Kidney tubule cell (primary cell): Measurements from ENCODE around the gene ATF1.
"Not testable (repeated sequence)": the region's sequence is repeated elsewhere in the genome, so short reads cannot be mapped to it uniquely, and the experiment has no call there.

Experiments
- DNase-seq: peaks from one replicate; pipeline ENCODE4 v3.0.0-alpha.2; 2018; ENCODE audit warnings: low spot score

The ATF1 gene

GRCh38 chr12:50753232-50753769 lies 10.6 kb upstream of the ATF1 start:
- no peak for DNase-seq

GRCh38 chr12:50764286-50765094 lies 589 bp downstream of the ATF1 start:
- peak; percentile 44 for DNase-seq

- DNase-seq = peak; percentile 59
These were observed 1.4 kb downstream of the ATF1 start for GRCh38 chr12:50765095-50765911.

- no peak for DNase-seq
These were observed 4.5 kb downstream of the ATF1 start for GRCh38 chr12:50768391-50768790.

- DNase-seq = not testable (repeated sequence)
These were observed 4.9 kb downstream of the ATF1 start for GRCh38 chr12:50768813-50769212.

GRCh38 chr12:50771409-50771808 lies 7.5 kb downstream of the ATF1 start:
- no peak for DNase-seq

GRCh38 chr12:50772470-50772869 lies 8.6 kb downstream of the ATF1 start:
- no peak for DNase-seq

- no peak for DNase-seq
These were observed 9.0 kb downstream of the ATF1 start for GRCh38 chr12:50772877-50773276.

GRCh38 chr12:50775251-50775650 lies 11.3 kb downstream of the ATF1 start:
- no peak for DNase-seq

GRCh38 chr12:50776749-50777728 lies 13.1 kb downstream of the ATF1 start:
- DNase-seq = no peak

GRCh38 chr12:50778663-50779590 lies 15.0 kb downstream of the ATF1 start:
- DNase-seq = no peak

GRCh38 chr12:50780013-50780412 lies 16.1 kb downstream of the ATF1 start:
- no peak for DNase-seq

GRCh38 chr12:50784501-50784900 lies 20.6 kb downstream of the ATF1 start:
- DNase-seq = no peak

- DNase-seq = no peak
These were observed 21.6 kb downstream of the ATF1 start for GRCh38 chr12:50785406-50786001.

GRCh38 chr12:50786498-50787231 lies 22.8 kb downstream of the ATF1 start:
- peak; percentile 95 for DNase-seq

- DNase-seq = no peak
These were observed 23.7 kb downstream of the ATF1 start for GRCh38 chr12:50787618-50788017.

GRCh38 chr12:50788561-50788960 lies 24.7 kb downstream of the ATF1 start:
- DNase-seq = no peak

GRCh38 chr12:50790081-50790480 lies 26.2 kb downstream of the ATF1 start:
- no peak for DNase-seq

GRCh38 chr12:50799908-50800307 lies 36.0 kb downstream of the ATF1 start:
- no peak for DNase-seq
